AG04450 (cell line): ENCODE results near the gene SUPT4H1. TPM values are rescaled to one million over a fixed set of nuclear protein-coding genes. Genes with fewer than 3 reads are reported as not detected.

Source experiments
- CTCF ChIA-PET: fragments of 300-600, 350-600 bp; formaldehyde crosslinking; extraction: SDS; loops from one replicate; lab custom pipeline; 2022; ENCODE audit warnings: antibody characterized with exemption, inconsistent platforms; lab: Charles Lee
- POLR2A ChIA-PET: fragments of 350-600 bp; formaldehyde crosslinking; extraction: SDS; loops from one replicate; lab custom pipeline; 2021; ENCODE audit warnings: antibody characterized with exemption, inconsistent platforms; lab: Yijun Ruan, JAX
- DNase-seq: peaks from one replicate; pipeline ENCODE4 v3.0.0-alpha.2; 2011; ENCODE audit warnings: low read depth, low spot score
- H3K27ac ChIP-seq: one replicate; pipeline ENCODE4 v1.5.1; 2012; ENCODE audit warnings: low read depth, low read length, control low read depth
- H3K27me3 ChIP-seq: one replicate; pipeline ENCODE4 v1.6.0; 2012; ENCODE audit warnings: low read length; ENCODE audit not compliant: control insufficient read depth, insufficient read depth
- H3K4me3 ChIP-seq: 2 replicates; pipeline ENCODE4 v1.5.1; 2011; ENCODE audit warnings: mild to moderate bottlenecking, low read depth, low read length, control low read depth
- H3K9me3 ChIP-seq: 2 replicates; pipeline ENCODE4 v1.5.1; 2012; ENCODE audit warnings: low read length; ENCODE audit not compliant: control insufficient read depth, insufficient read depth
- polyA plus RNA-seq: library from polyadenylated mRNA; depleted of rRNA; stranded (reverse); fragments of >200 nt; gene quantifications from 2 replicates; pipeline ENCODE4 v1.2.3, GENCODE V29; 2011
- TF ChIP-seq, protein P1 (sequence below): IDR thresholded peaks from 2 replicates; pipeline ENCODE4 v1.5.1; 2011; ENCODE audit warnings: low read depth, low read length, control low read depth, inconsistent platforms

Gene SUPT4H1
- polyA plus RNA-seq, 1 experiment = 191 TPM

GRCh38 chr17:58307468-58308172, 44.4 kb downstream of the SUPT4H1 start:
- ChIA-PET CTCF (interaction anchor here (0.8 to 2.2 kb wide), 3 partner anchors 58 to 140 kb away, joined by 3 to 12 read pairs (median 4); partner anchors contain the start of gene RNF43), POLR2A (no interaction called here)
- DNase-seq = no peak

GRCh38 chr17:58306131-58306951, 45.7 kb downstream of the SUPT4H1 start:
- H3K27me3 ChIP-seq = no peaks in the 10 kb centered on the region
- ChIA-PET POLR2A (no interaction called here), CTCF (interaction anchor here (0.6 to 2.9 kb wide), 2 partner anchors 11 to 131 kb away, joined by 3 to 15 read pairs; no protein-coding TSS in a partner anchor)
- no peak overlapping the region for H3K4me3 ChIP-seq
- no peaks in the 10 kb centered on the region; the same call in 1 of the 2 replicates for H3K9me3 ChIP-seq
- DNase-seq = no peak
- TF ChIP-seq, protein P1, sequence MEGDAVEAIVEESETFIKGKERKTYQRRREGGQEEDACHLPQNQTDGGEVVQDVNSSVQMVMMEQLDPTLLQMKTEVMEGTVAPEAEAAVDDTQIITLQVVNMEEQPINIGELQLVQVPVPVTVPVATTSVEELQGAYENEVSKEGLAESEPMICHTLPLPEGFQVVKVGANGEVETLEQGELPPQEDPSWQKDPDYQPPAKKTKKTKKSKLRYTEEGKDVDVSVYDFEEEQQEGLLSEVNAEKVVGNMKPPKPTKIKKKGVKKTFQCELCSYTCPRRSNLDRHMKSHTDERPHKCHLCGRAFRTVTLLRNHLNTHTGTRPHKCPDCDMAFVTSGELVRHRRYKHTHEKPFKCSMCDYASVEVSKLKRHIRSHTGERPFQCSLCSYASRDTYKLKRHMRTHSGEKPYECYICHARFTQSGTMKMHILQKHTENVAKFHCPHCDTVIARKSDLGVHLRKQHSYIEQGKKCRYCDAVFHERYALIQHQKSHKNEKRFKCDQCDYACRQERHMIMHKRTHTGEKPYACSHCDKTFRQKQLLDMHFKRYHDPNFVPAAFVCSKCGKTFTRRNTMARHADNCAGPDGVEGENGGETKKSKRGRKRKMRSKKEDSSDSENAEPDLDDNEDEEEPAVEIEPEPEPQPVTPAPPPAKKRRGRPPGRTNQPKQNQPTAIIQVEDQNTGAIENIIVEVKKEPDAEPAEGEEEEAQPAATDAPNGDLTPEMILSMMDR = no peak
- H3K27ac ChIP-seq = no peak overlapping the region

More at GRCh38 chr17:58307468-58308172, 44.4 kb downstream of the SUPT4H1 start:
- Histone ChIP-seq H3K9me3 (no peaks in the 10 kb centered on the region; the same call in 1 of the 2 replicates), H3K27ac (no peak overlapping the region), H3K4me3 (no peak overlapping the region), H3K27me3 (no peaks in the 10 kb centered on the region)
- TF ChIP-seq, protein P1 = no peak

GRCh38 chr17:58305626-58306025, 46.4 kb downstream of the SUPT4H1 start:
- Histone ChIP-seq H3K27me3 (peaks cover 2% of the 10 kb centered on the region), H3K4me3 (no peak overlapping the region), H3K9me3 (no peaks in the 10 kb centered on the region; the same call in 1 of the 2 replicates), H3K27ac (no peak overlapping the region)
- TF ChIP-seq, protein P1 = no peak
- POLR2A ChIA-PET = no interaction called here
- DNase-seq = no peak
- CTCF ChIA-PET = interaction anchor here (0.6 to 2.9 kb wide), 3 partner anchors 12 to 132 kb away, joined by 3 to 15 read pairs (median 9); partner anchors contain the start of gene RNF43

DNA sequence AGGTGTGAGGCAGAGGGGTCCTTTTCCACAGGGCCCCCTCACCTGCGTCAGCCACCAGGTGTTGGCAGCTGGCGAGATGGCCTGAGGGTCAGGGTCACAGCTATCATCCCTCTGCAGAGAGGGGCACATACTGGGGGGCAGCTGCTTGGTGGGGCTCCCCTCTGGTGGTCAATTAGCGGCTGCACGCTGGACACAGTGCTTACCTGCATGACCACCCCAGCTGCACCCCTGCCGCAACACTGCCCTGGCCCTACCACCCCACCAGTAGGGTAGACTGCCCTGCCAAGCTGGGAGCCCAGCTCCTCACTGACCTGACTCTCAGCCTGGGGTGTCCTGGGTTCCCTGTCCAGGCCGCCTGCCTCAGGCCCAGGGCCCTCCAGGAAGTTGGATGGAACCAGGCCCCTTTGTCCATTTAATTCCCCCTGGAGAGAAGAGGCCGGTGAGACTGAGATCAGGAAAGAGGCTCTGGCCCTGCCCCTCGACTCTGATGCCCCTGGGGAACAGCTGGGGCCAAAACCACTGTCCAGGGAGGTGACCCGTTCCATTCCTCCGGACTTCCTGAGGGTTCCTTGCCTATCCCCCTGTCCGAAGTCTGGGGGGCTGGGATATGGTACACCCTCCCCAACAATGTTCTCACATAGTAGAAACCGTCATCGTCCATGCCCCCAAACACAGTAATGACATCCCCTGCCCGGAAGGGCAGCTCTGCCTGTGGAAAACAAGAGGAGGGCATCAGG, 47.1 kb downstream of the SUPT4H1 start:
- H3K27me3 ChIP-seq = peaks cover 2% of the 10 kb centered on the region

More for the DNA sequence above, 47.1 kb downstream of the SUPT4H1 start:
- TF ChIP-seq, protein P1 = no peak
- DNase-seq = no peak
- CTCF ChIA-PET = interaction anchor here (0.7 to 2.9 kb wide), 6 partner anchors 10 to 132 kb away, joined by 3 to 15 read pairs (median 6); partner anchors contain the start of gene RNF43
- no peak overlapping the region for H3K27ac ChIP-seq
- POLR2A ChIA-PET = no interaction called here
- H3K9me3 ChIP-seq = no peaks in the 10 kb centered on the region; the same call in 1 of the 2 replicates
- H3K4me3 ChIP-seq = no peak overlapping the region
